SK-N-MC (cell line): ENCODE data around the gene ETV3.

ENCODE experiments used
- EZH2 ChIP-seq: fragments of 200-600 bp; sonication (generic); IDR thresholded peaks from one replicate; pipeline ENCODE4 v1.6.1; 2017; ENCODE audit warnings: antibody characterized with exemption
- FOXP2 ChIP-seq: optimal IDR thresholded peaks from 2 replicates; pipeline ENCODE3; 2011; ENCODE audit warnings: mild to moderate bottlenecking, moderate library complexity; ENCODE audit not compliant: insufficient read depth; ENCODE audit errors: extremely low read length, control extremely low read depth
- POLR2AphosphoS5 ChIP-seq: IDR thresholded peaks from 2 replicates; pipeline ENCODE4 v1.6.1; 2012; ENCODE audit warnings: mild to moderate bottlenecking, low read depth, low read length, borderline replicate concordance

DNA sequence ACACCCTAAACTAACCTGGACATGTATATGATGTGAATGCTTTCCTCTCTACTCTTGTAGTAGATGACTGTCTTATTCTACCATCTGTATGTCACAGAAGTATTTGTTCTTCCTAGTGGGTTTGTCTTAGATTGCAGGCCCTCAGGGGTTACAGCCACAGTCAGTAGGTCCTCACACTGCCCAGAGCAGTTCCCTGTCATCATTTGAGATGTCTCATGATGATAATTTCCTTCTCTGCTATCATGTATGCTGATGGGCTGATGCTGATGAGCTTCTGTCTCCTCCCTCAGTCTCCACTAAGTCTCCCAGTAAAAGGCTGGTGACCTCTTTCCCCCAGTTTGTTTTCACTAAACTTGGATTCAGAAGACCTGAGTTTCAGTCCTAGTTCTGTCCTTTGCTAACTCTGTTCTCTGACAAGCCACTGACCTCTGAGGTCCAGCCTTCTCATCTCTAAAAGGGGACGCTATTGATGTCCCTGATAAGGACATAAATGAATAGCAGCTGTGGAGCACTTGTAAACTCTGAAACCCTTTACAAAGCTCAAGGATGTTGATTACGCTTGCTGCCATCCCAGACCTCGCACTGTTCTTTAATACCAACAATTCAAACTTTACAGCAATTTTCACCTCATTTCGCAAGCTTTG, 3.1 kb upstream of the ETV3 start:
- TF ChIP-seq EZH2 (no peak), POLR2AphosphoS5 (no peak), FOXP2 (no peak)
